ENCODE data around the gene PCDHGA3.
A peak's percentile ranks its signal among the peaks of the same experiment; 100 is the strongest.
"Not testable (repeated sequence)": the region's sequence is repeated elsewhere in the genome, so short reads cannot be mapped to it uniquely, and the experiment has no call there.

The PCDHGA3 gene

GRCh38 chr5:141343242-141343952 is at the start of gene PCDHGA3:
TSS of gene PCDHGA3 (plus strand) at chr5:141343829. CDS start at chr5:141344034, 205 bp downstream.
- Histone ChIP-seq H3K4me3 (ENCODE audit: low read length) (no peak within 1 kb of the TSS), H3K4me1 (ENCODE audit: insufficient read depth, low read length) (no peaks in the 10 kb centered on the region), H3K9ac (ENCODE audit: low read depth, low read length) (no peak within 1 kb of the TSS), H3K36me3 (ENCODE audit: insufficient read depth, low read depth, low read length) (no peaks in the 10 kb centered on the region), H3K27ac (ENCODE audit: low read length) (no peak within 1 kb of the TSS), H3K27me3 (ENCODE audit: insufficient read depth, low read length) (no peaks in the 10 kb centered on the region), H3K9me3 (ENCODE audit: insufficient read depth, low read depth, low read length) (peaks cover 60% of the 10 kb centered on the region)

GRCh38 chr5:141298376-141298775 is 45.3 kb upstream of the PCDHGA3 start:
- Histone ChIP-seq H3K4me3 (ENCODE audit: low read length) (no peak overlapping the region), H3K9ac (ENCODE audit: low read depth, low read length) (no peak overlapping the region), H3K36me3 (ENCODE audit: insufficient read depth, low read depth, low read length) (no peaks in the 10 kb centered on the region), H3K4me1 (ENCODE audit: insufficient read depth, low read length) (no peaks in the 10 kb centered on the region), H3K9me3 (ENCODE audit: insufficient read depth, low read depth, low read length) (peaks cover 36% of the 10 kb centered on the region), H3K27me3 (ENCODE audit: insufficient read depth, low read length) (no peaks in the 10 kb centered on the region), H3K27ac (ENCODE audit: low read length) (no peak overlapping the region)

- no peak within 1 kb of the TSS for H3K9ac ChIP-seq (ENCODE audit: low read depth, low read length)
- no peak within 1 kb of the TSS for H3K4me3 ChIP-seq (ENCODE audit: low read length)
- no peaks in the 10 kb centered on the region for H3K4me1 ChIP-seq (ENCODE audit: insufficient read depth, low read length)
- H3K27me3 ChIP-seq (ENCODE audit: insufficient read depth, low read length), result no peaks in the 10 kb centered on the region
- H3K27ac ChIP-seq (ENCODE audit: low read length), result no peak within 1 kb of the TSS
- H3K9me3 ChIP-seq (ENCODE audit: insufficient read depth, low read depth, low read length), result peaks cover 42% of the 10 kb centered on the region
- no peaks in the 10 kb centered on the region for H3K36me3 ChIP-seq (ENCODE audit: insufficient read depth, low read depth, low read length)
Measured at GRCh38 chr5:141303756-141304155, 39.9 kb upstream of the PCDHGA3 start, which contains the start of gene SLC25A2. TSS of gene SLC25A2 (minus strand) at chr5:141304049. CDS start at chr5:141303865, 184 bp downstream.

- no peaks in the 10 kb centered on the region for H3K36me3 ChIP-seq (ENCODE audit: insufficient read depth, low read depth, low read length)
- H3K27me3 ChIP-seq (ENCODE audit: insufficient read depth, low read length), result no peaks in the 10 kb centered on the region
Measured at GRCh38 chr5:141306630-141307029, 37.0 kb upstream of the PCDHGA3 start.

GRCh38 chr5:141313711-141314110 is 29.9 kb upstream of the PCDHGA3 start:
- Histone ChIP-seq H3K4me3 (ENCODE audit: low read length) (no peak overlapping the region), H3K36me3 (ENCODE audit: insufficient read depth, low read depth, low read length) (peaks cover 17% of the 10 kb centered on the region), H3K4me1 (ENCODE audit: insufficient read depth, low read length) (no peaks in the 10 kb centered on the region), H3K9me3 (ENCODE audit: insufficient read depth, low read depth, low read length) (peaks cover 37% of the 10 kb centered on the region), H3K27me3 (ENCODE audit: insufficient read depth, low read length) (no peaks in the 10 kb centered on the region), H3K27ac (ENCODE audit: low read length) (no peak overlapping the region), H3K9ac (ENCODE audit: low read depth, low read length) (no peak overlapping the region)

More at GRCh38 chr5:141306630-141307029, 37.0 kb upstream of the PCDHGA3 start:
- Histone ChIP-seq H3K4me1 (ENCODE audit: insufficient read depth, low read length) (no peaks in the 10 kb centered on the region), H3K4me3 (ENCODE audit: low read length) (no peak overlapping the region), H3K9me3 (ENCODE audit: insufficient read depth, low read depth, low read length) (peaks cover 34% of the 10 kb centered on the region), H3K9ac (ENCODE audit: low read depth, low read length) (no peak overlapping the region), H3K27ac (ENCODE audit: low read length) (no peak overlapping the region)

- peaks cover 30% of the 10 kb centered on the region for H3K36me3 ChIP-seq (ENCODE audit: insufficient read depth, low read depth, low read length)
Measured at GRCh38 chr5:141316963-141317362, 26.7 kb upstream of the PCDHGA3 start.

GRCh38 chr5:141319202-141319601 is 24.4 kb upstream of the PCDHGA3 start:
- Histone ChIP-seq H3K36me3 (ENCODE audit: insufficient read depth, low read depth, low read length) (peaks cover 30% of the 10 kb centered on the region), H3K4me1 (ENCODE audit: insufficient read depth, low read length) (no peaks in the 10 kb centered on the region), H3K9ac (ENCODE audit: low read depth, low read length) (no peak overlapping the region), H3K9me3 (ENCODE audit: insufficient read depth, low read depth, low read length) (peaks cover 54% of the 10 kb centered on the region), H3K27ac (ENCODE audit: low read length) (no peak overlapping the region), H3K27me3 (ENCODE audit: insufficient read depth, low read length) (no peaks in the 10 kb centered on the region), H3K4me3 (ENCODE audit: low read length) (peak overlapping the region; percentile 93)

More at GRCh38 chr5:141316963-141317362, 26.7 kb upstream of the PCDHGA3 start:
- not testable (repeated sequence) for H3K4me1 ChIP-seq (ENCODE audit: insufficient read depth, low read length); H3K27ac ChIP-seq (ENCODE audit: low read length); H3K9ac ChIP-seq (ENCODE audit: low read depth, low read length); H3K4me3 ChIP-seq (ENCODE audit: low read length); H3K27me3 ChIP-seq (ENCODE audit: insufficient read depth, low read length)
- H3K9me3 ChIP-seq (ENCODE audit: insufficient read depth, low read depth, low read length), result peaks cover 57% of the 10 kb centered on the region

GRCh38 chr5:141319699-141320098 is 23.9 kb upstream of the PCDHGA3 start:
- H3K27ac ChIP-seq (ENCODE audit: low read length), result no peak overlapping the region

GRCh38 chr5:141320225-141321169 is 23.1 kb upstream of the PCDHGA3 start, which contains the start of gene TAF7:
TSS of gene TAF7 (minus strand) at chr5:141320784. CDS start at chr5:141320044, 740 bp downstream.
- H3K27ac ChIP-seq (ENCODE audit: low read length), result peak within 1 kb of the TSS; percentile 11
- peaks cover 46% of the 10 kb centered on the region for H3K9me3 ChIP-seq (ENCODE audit: insufficient read depth, low read depth, low read length)
- H3K4me3 ChIP-seq (ENCODE audit: low read length), result peak within 1 kb of the TSS; percentile 93
- H3K27me3 ChIP-seq (ENCODE audit: insufficient read depth, low read length), result no peaks in the 10 kb centered on the region
- peaks cover 30% of the 10 kb centered on the region for H3K36me3 ChIP-seq (ENCODE audit: insufficient read depth, low read depth, low read length)
- H3K4me1 ChIP-seq (ENCODE audit: insufficient read depth, low read length), result no peaks in the 10 kb centered on the region
- H3K9ac ChIP-seq (ENCODE audit: low read depth, low read length), result peak within 1 kb of the TSS; percentile 99

More at GRCh38 chr5:141319699-141320098, 23.9 kb upstream of the PCDHGA3 start:
- Histone ChIP-seq H3K9me3 (ENCODE audit: insufficient read depth, low read depth, low read length) (peaks cover 52% of the 10 kb centered on the region), H3K27me3 (ENCODE audit: insufficient read depth, low read length) (no peaks in the 10 kb centered on the region), H3K4me1 (ENCODE audit: insufficient read depth, low read length) (no peaks in the 10 kb centered on the region), H3K9ac (ENCODE audit: low read depth, low read length) (peak overlapping the region; percentile 99; the same call in 1 of the 2 replicates), H3K36me3 (ENCODE audit: insufficient read depth, low read depth, low read length) (peaks cover 30% of the 10 kb centered on the region), H3K4me3 (ENCODE audit: low read length) (peak overlapping the region; percentile 93)

GRCh38 chr5:141322261-141322660 is 21.4 kb upstream of the PCDHGA3 start:
- H3K27me3 ChIP-seq (ENCODE audit: insufficient read depth, low read length), result no peaks in the 10 kb centered on the region
- H3K9me3 ChIP-seq (ENCODE audit: insufficient read depth, low read depth, low read length), result peaks cover 43% of the 10 kb centered on the region
- H3K9ac ChIP-seq (ENCODE audit: low read depth, low read length), result no peak overlapping the region
- H3K4me1 ChIP-seq (ENCODE audit: insufficient read depth, low read length), result no peaks in the 10 kb centered on the region
- no peak overlapping the region for H3K4me3 ChIP-seq (ENCODE audit: low read length)
- H3K27ac ChIP-seq (ENCODE audit: low read length), result no peak overlapping the region
- peaks cover 23% of the 10 kb centered on the region for H3K36me3 ChIP-seq (ENCODE audit: insufficient read depth, low read depth, low read length)

- no peaks in the 10 kb centered on the region for H3K4me1 ChIP-seq (ENCODE audit: insufficient read depth, low read length)
- peak overlapping the region; percentile 67; the same call in 1 of the 2 replicates for H3K9ac ChIP-seq (ENCODE audit: low read depth, low read length)
- H3K4me3 ChIP-seq (ENCODE audit: low read length), result peak overlapping the region; percentile 66; the same call in 1 of the 2 replicates
- no peaks in the 10 kb centered on the region for H3K27me3 ChIP-seq (ENCODE audit: insufficient read depth, low read length)
- H3K36me3 ChIP-seq (ENCODE audit: insufficient read depth, low read depth, low read length), result no peaks in the 10 kb centered on the region
- H3K27ac ChIP-seq (ENCODE audit: low read length), result no peak overlapping the region
- peaks cover 34% of the 10 kb centered on the region for H3K9me3 ChIP-seq (ENCODE audit: insufficient read depth, low read depth, low read length)
Measured at GRCh38 chr5:141326088-141326854, 17.4 kb upstream of the PCDHGA3 start.
